ENCODE results near the gene MYO16.
"Not testable (repeated sequence)": the region's sequence is repeated elsewhere in the genome, so short reads cannot be mapped to it uniquely, and the experiment has no call there.

MYO16 gene

GRCh38 chr13:108878732-108879131 is 249.3 kb downstream of the MYO16 start:
- DNase-seq (ENCODE audit: low read depth in 2 of 2, low spot score in 1 of 2) = no peak

GRCh38 chr13:108889324-108889984 is 260.0 kb downstream of the MYO16 start:
- DNase-seq (ENCODE audit: low read depth in 2 of 2, low spot score in 1 of 2) = no peak

- DNase-seq (ENCODE audit: low read depth in 2 of 2, low spot score in 1 of 2) = no peak
Measured at GRCh38 chr13:108895220-108895704, 265.9 kb downstream of the MYO16 start.

- no peak for DNase-seq (ENCODE audit: low read depth in 2 of 2, low spot score in 1 of 2)
Measured at GRCh38 chr13:108897955-108898354, 268.5 kb downstream of the MYO16 start.

GRCh38 chr13:108902405-108903155 is 273.2 kb downstream of the MYO16 start:
- DNase-seq (ENCODE audit: low read depth in 2 of 2, low spot score in 1 of 2) = no peak

GRCh38 chr13:108903613-108904012 is 274.2 kb downstream of the MYO16 start:
- no peak for DNase-seq (ENCODE audit: low read depth in 2 of 2, low spot score in 1 of 2)

- no peak for DNase-seq (ENCODE audit: low read depth in 2 of 2, low spot score in 1 of 2)
Measured at GRCh38 chr13:108911807-108912206, 282.4 kb downstream of the MYO16 start.

- DNase-seq (ENCODE audit: low read depth in 2 of 2, low spot score in 1 of 2) = not testable (repeated sequence)
Measured at GRCh38 chr13:108913731-108914130, 284.3 kb downstream of the MYO16 start.

GRCh38 chr13:108915095-108915633 is 285.8 kb downstream of the MYO16 start:
- no peak for DNase-seq (ENCODE audit: low read depth in 2 of 2, low spot score in 1 of 2)

GRCh38 chr13:108915634-108916512 is 286.5 kb downstream of the MYO16 start:
- DNase-seq (ENCODE audit: low read depth in 2 of 2, low spot score in 1 of 2) = peak; percentile 15 to 43

- no peak for DNase-seq (ENCODE audit: low read depth in 2 of 2, low spot score in 1 of 2)
Measured at GRCh38 chr13:108917581-108917980, 288.2 kb downstream of the MYO16 start.

- DNase-seq (ENCODE audit: low read depth in 2 of 2, low spot score in 1 of 2) = no peak
Measured at GRCh38 chr13:108919036-108919907, 289.9 kb downstream of the MYO16 start.

GRCh38 chr13:108920137-108920536 is 290.7 kb downstream of the MYO16 start:
- no peak for DNase-seq (ENCODE audit: low read depth in 2 of 2, low spot score in 1 of 2)

GRCh38 chr13:108921238-108921637 is 291.8 kb downstream of the MYO16 start:
- no peak for DNase-seq (ENCODE audit: low read depth in 2 of 2, low spot score in 1 of 2)

GRCh38 chr13:108922108-108922507 is 292.7 kb downstream of the MYO16 start:
- no peak for DNase-seq (ENCODE audit: low read depth in 2 of 2, low spot score in 1 of 2)

- no peak for DNase-seq (ENCODE audit: low read depth in 2 of 2, low spot score in 1 of 2)
Measured at GRCh38 chr13:108923386-108924047, 294.1 kb downstream of the MYO16 start.

- DNase-seq (ENCODE audit: low read depth in 2 of 2, low spot score in 1 of 2) = no peak
Measured at GRCh38 chr13:108924134-108924533, 294.7 kb downstream of the MYO16 start.

GRCh38 chr13:108924541-108924940 is 295.1 kb downstream of the MYO16 start:
- no peak for DNase-seq (ENCODE audit: low read depth in 2 of 2, low spot score in 1 of 2)

- no peak for DNase-seq (ENCODE audit: low read depth in 2 of 2, low spot score in 1 of 2)
Measured at GRCh38 chr13:108925070-108925469, 295.7 kb downstream of the MYO16 start.

GRCh38 chr13:108926862-108927261 is 297.5 kb downstream of the MYO16 start:
- DNase-seq (ENCODE audit: low read depth in 2 of 2, low spot score in 1 of 2) = no peak

Data from stimulated activated CD8-positive, alpha-beta memory T cell treated with anti-CD3 and anti-CD28 coated beads, Interleukin-4, amount 100 ng/mL, for 1 hour (primary cell).